HCT116 (cell line): ENCODE measurements around the gene GTF3C5. TPM values are rescaled to one million over a fixed set of nuclear protein-coding genes. Genes with fewer than 3 reads are reported as not detected.

Source experiments
- ATAC-seq: fragments of 200-7000 bp; cut with Tn5 transposase; 2 replicates; pipeline ENCODE4 v1.9.1; 2020; ENCODE audit warnings: mild to moderate bottlenecking, moderate library complexity
- BruUV-seq: library from RNA; stranded (reverse); fragments of 400-500 nt; replicated peaks from 2 replicates; lab custom pipeline; 2021; lab: Mats Ljungman, UMichigan
- CTCF ChIA-PET: fragments of 300-600 bp; sonication (Branson Sonifier 250); formaldehyde crosslinking; loops from one replicate; lab custom pipeline; 2021; ENCODE audit warnings: antibody characterized with exemption; lab: Charles Lee
- POLR2A ChIA-PET: fragments of 300-600, 350-600 bp; sonication (Branson Sonifier 250); formaldehyde crosslinking; loops from one replicate; lab custom pipeline; 2021; ENCODE audit warnings: antibody characterized with exemption; lab: Charles Lee
- RAD21 ChIA-PET, 2 experiments: fragments of 300-600 bp; sonication (Branson Sonifier 250); formaldehyde crosslinking; loops; one replicate each; lab custom pipeline; 2023; ENCODE audit warnings: low total read pairs in 2 of 2; ENCODE audit not compliant: uncharacterized antibody in 2 of 2, unreplicated experiment in 2 of 2, low non-redundant PET in 1 of 2; lab: Charles Lee
- DNase-seq: peaks from one replicate; pipeline ENCODE4 v3.0.0-alpha.2; 2010; ENCODE audit warnings: low read depth, low spot score
- H2AFZ ChIP-seq: fragments of 200-600 bp; shearing (Covaris generic), sonication (generic); 2 replicates; pipeline ENCODE4 v1.6.1; 2017; ENCODE audit warnings: low read depth, mixed run types, mixed read lengths, antibody characterized with exemption, low read length; ENCODE audit not compliant: poor library complexity, severe bottlenecking
- H3K27ac ChIP-seq: 2 replicates; pipeline ENCODE4 v1.5.1; 2012; ENCODE audit warnings: low read depth, low read length
- H3K27me3 ChIP-seq: fragments of 200-600 bp; sonication (generic); 2 replicates; pipeline ENCODE4 v1.6.1; 2016; ENCODE audit warnings: mixed run types, low read length, mixed read lengths; ENCODE audit not compliant: insufficient read depth
- H3K36me3 ChIP-seq, 2 experiments: fragments of 200-500 bp in 1 of 2; fragments of 200-600 bp in 1 of 2; sonication (Bioruptor generic) in 1 of 2; sonication (generic) in 1 of 2; 2 replicates each; pipeline versions ENCODE4 v1.5.1 to v1.6.1; 2014 to 2016; ENCODE audit warnings: low read length in 2 of 2, inconsistent platforms in 1 of 2, mixed read lengths in 1 of 2, mixed run types in 1 of 2; ENCODE audit not compliant: insufficient read depth in 2 of 2, control insufficient read depth in 1 of 2
- H3K4me1 ChIP-seq, 2 experiments: fragments of 200-600 bp in 1 of 2; sonication (generic) in 1 of 2; 2 replicates each; pipeline versions ENCODE4 v1.5.1 to v1.6.1; 2012 to 2017; ENCODE audit warnings: low read length in 2 of 2, inconsistent platforms in 1 of 2, mild to moderate bottlenecking in 1 of 2, mixed read lengths in 1 of 2, mixed run types in 1 of 2, moderate library complexity in 1 of 2; ENCODE audit not compliant: insufficient read depth in 2 of 2, control insufficient read depth in 1 of 2
- H3K4me2 ChIP-seq: fragments of 200-600 bp; sonication (generic); 2 replicates; pipeline ENCODE4 v1.6.1; 2017; ENCODE audit warnings: mixed run types, low read length, mixed read lengths
- H3K4me3 ChIP-seq, 2 experiments: fragments of 200-600 bp in 1 of 2; sonication (generic) in 1 of 2; replicated peaks in 1 of 2; 2 replicates each; pipeline ENCODE4 v1.5.1; 2011 to 2016; ENCODE audit warnings: low read length in 2 of 2, control low read depth in 1 of 2, low read depth in 1 of 2, mild to moderate bottlenecking in 1 of 2, mixed read lengths in 1 of 2, mixed run types in 1 of 2
- H3K79me2 ChIP-seq: fragments of 200-600 bp; sonication (generic); 2 replicates; pipeline ENCODE4 v1.6.1; 2017; ENCODE audit warnings: mild to moderate bottlenecking, mixed run types, low read length, moderate library complexity, mixed read lengths; ENCODE audit not compliant: insufficient read depth
- H3K9ac ChIP-seq: fragments of 200-600 bp; sonication (generic); 2 replicates; pipeline ENCODE4 v1.6.1; 2016; ENCODE audit warnings: low read length, mixed read lengths
- H3K9me2 ChIP-seq: fragments of 200-600 bp; sonication (generic), shearing (Covaris generic); 2 replicates; pipeline ENCODE4 v1.6.1; 2017; ENCODE audit warnings: mixed run types, mild to moderate bottlenecking, moderate library complexity; ENCODE audit not compliant: insufficient read depth
- H3K9me3 ChIP-seq, 2 experiments: fragments of 200-500 bp in 1 of 2; fragments of 200-600 bp in 1 of 2; sonication (Bioruptor generic) in 1 of 2; sonication (generic) in 1 of 2; 2 replicates each; pipeline ENCODE4 v1.6.1; 2014 to 2017; ENCODE audit warnings: low read length in 2 of 2, mixed read lengths in 2 of 2, inconsistent platforms in 1 of 2, low read depth in 1 of 2, mild to moderate bottlenecking in 1 of 2, mixed run types in 1 of 2, moderate library complexity in 1 of 2; ENCODE audit not compliant: control insufficient read depth in 1 of 2, insufficient read depth in 1 of 2
- H4K20me1 ChIP-seq: fragments of 200-600 bp; sonication (generic), shearing (Covaris generic); 2 replicates; pipeline ENCODE4 v1.6.1; 2017; ENCODE audit warnings: mixed run types, mild to moderate bottlenecking, moderate library complexity; ENCODE audit not compliant: insufficient read depth
- EGR1 ChIP-seq: IDR thresholded peaks from 2 replicates; pipeline ENCODE4 v1.6.1; 2012; ENCODE audit warnings: low read depth
- FOSL1 ChIP-seq: IDR thresholded peaks from 2 replicates; pipeline ENCODE4 v1.6.1; 2012; ENCODE audit warnings: low read depth
- RAD21 ChIP-seq: IDR thresholded peaks from 2 replicates; pipeline ENCODE4 v1.6.1; 2012; ENCODE audit warnings: low read depth, mild to moderate bottlenecking
- SIN3A ChIP-seq: IDR thresholded peaks from 2 replicates; pipeline ENCODE4 v1.6.1; 2012; ENCODE audit warnings: low read depth
- SRF ChIP-seq: IDR thresholded peaks from 2 replicates; pipeline ENCODE4 v1.6.1; 2012; ENCODE audit warnings: low read depth
- YY1 ChIP-seq: IDR thresholded peaks from 2 replicates; pipeline ENCODE4 v1.6.1; 2011; ENCODE audit warnings: low read length, low read depth, moderate library complexity, mild to moderate bottlenecking; ENCODE audit not compliant: insufficient replicate concordance; ENCODE audit errors: extremely low read depth
- ZNF274 ChIP-seq: fragments of 200-500 bp; sonication (Bioruptor generic); IDR thresholded peaks from 2 replicates; pipeline ENCODE4 v1.6.1; 2014; ENCODE audit warnings: mild to moderate bottlenecking, low read depth, low read length, inconsistent platforms
- intact Hi-C: fragments of 100-400 bp; cut with micrococcal nuclease; formaldehyde crosslinking; loops from 2 replicates; pipeline ENCODE4 v1.10.0; 2022
- total RNA-seq: library from RNA; stranded (reverse); gene quantifications from one replicate; pipeline ENCODE4 v1.2.1, GENCODE V29; 2021; ENCODE audit not compliant: unreplicated experiment

Gene GTF3C5
- total RNA-seq, 1 experiment from 2014 or later = 95.1 TPM

DNA sequence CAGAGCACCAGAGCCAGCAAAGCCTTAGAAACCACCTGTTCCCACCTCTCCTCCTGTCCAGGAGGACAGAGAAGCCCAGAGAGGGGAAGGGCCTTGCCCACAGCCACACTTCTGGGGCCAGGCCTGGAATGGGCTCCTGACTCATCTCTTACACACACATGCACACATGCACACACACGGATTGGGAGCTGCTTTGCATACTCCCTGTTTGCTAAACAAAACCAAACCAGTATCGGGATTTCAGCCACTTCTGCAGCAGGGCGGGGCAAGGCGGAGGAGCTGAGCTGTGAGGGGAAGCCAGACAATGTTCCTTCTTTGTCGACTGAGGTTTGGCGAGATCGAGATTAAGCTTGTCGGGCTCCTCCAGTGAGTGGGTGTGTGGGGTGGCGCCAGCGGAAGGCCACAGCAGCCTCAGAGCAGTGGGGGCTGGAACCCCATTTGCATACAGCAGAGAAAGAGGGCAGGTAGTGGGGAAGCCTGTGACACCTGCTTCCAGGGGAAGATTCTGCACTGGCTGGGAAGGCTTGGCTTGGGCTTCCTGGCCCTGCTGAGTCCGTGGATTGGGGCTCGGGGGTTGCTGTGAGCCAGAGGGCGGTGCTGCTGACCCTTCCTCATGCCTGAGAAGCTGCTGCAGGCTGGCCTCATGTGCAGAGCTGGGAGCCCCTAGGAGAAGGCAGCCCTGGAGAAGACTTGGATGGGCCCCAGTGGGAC lies 36.2 kb upstream of the GTF3C5 start:
- TF ChIP-seq RAD21 = no peak
- TF ChIP-seq YY1 = no peak
- TF ChIP-seq, all 23 proteins: peak for 0
- POLR2A ChIA-PET = no interaction called here
- no peaks in the 10 kb centered on the region for H3K9me3 ChIP-seq
- H3K36me3 ChIP-seq = no peaks in the 10 kb centered on the region
- H3K4me2 ChIP-seq = no peak overlapping the region
- no peaks in the 10 kb centered on the region for H4K20me1 ChIP-seq
- ATAC-seq (no peak), DNase-seq (no peak)
- H3K27me3 ChIP-seq = peaks cover 7% of the 10 kb centered on the region; the same call in 1 of the 2 replicates
- intact Hi-C loops = no loop called here
- no peaks in the 10 kb centered on the region for H3K79me2 ChIP-seq
- H2AFZ ChIP-seq = no peak overlapping the region
- CTCF ChIA-PET = no interaction called here
- H3K9ac ChIP-seq = no peak overlapping the region
- RAD21 ChIA-PET = no interaction called here
- peaks cover 0 to 5% of the 10 kb centered on the region in 2 experiments; a peak in 2 of 4 replicates for H3K4me1 ChIP-seq
- no peak overlapping the region for H3K27ac ChIP-seq
- no peak overlapping the region for H3K4me3 ChIP-seq
- no TSS peak for BruUV-seq
- no peaks in the 10 kb centered on the region for H3K9me2 ChIP-seq

- peaks cover 7% of the 10 kb centered on the region; the same call in 1 of the 2 replicates for H3K27me3 ChIP-seq
- CTCF ChIA-PET = no interaction called here
These were observed 35.7 kb upstream of the GTF3C5 start for GRCh38 chr9:132995121-132995420.

More at GRCh38 chr9:132995121-132995420, 35.7 kb upstream of the GTF3C5 start:
- ATAC-seq = no peak
- intact Hi-C loops = no loop called here
- H4K20me1 ChIP-seq = no peaks in the 10 kb centered on the region
- no peaks in the 10 kb centered on the region for H3K79me2 ChIP-seq
- H3K4me1 ChIP-seq = peaks cover 0 to 5% of the 10 kb centered on the region in 2 experiments; a peak in 2 of 4 replicates
- no peaks in the 10 kb centered on the region for H3K36me3 ChIP-seq
- H3K27ac ChIP-seq = no peak overlapping the region
- H3K4me3 ChIP-seq = no peak overlapping the region
- H3K4me2 ChIP-seq = no peak overlapping the region
- DNase-seq = no peak
- H3K9me2 ChIP-seq = no peaks in the 10 kb centered on the region
- ChIA-PET RAD21 (no interaction called here), POLR2A (no interaction called here)
- no peak overlapping the region for H2AFZ ChIP-seq
- TF ChIP-seq SRF (no peak), ZNF274 (no peak), SIN3A (no peak), EGR1 (no peak), YY1 (no peak), FOSL1 (no peak)
- no peaks in the 10 kb centered on the region for H3K9me3 ChIP-seq
- no peak overlapping the region for H3K9ac ChIP-seq
- BruUV-seq = no TSS peak
